Measurements from ENCODE around the gene URAD.

URAD gene

GRCh38 chr13:27975564-27976361, 12.7 kb downstream of the URAD start:
- Histone ChIP-seq H4K20me1 (ENCODE audit: control insufficient read depth, insufficient read depth, low read depth, low read length) (no peaks in the 10 kb centered on the region), H3K9me2 (replicated peaks; ENCODE audit: control insufficient read depth, low read length) (no peaks in the 10 kb centered on the region), H3K79me2 (ENCODE audit: control insufficient read depth, low read length) (no peaks in the 10 kb centered on the region), H3K27me3 (ENCODE audit: control insufficient read depth, low read length) (peaks cover 45% of the 10 kb centered on the region), H3K27ac (ENCODE audit: low read depth, low read length) (no peak overlapping the region), H3K4me2 (ENCODE audit: low read length) (no peak overlapping the region), H3K36me3 (ENCODE audit: control insufficient read depth, low read length) (no peaks in the 10 kb centered on the region), H3K4me3 (ENCODE audit: low read length) (no peak overlapping the region), H3K9me3 (ENCODE audit: control insufficient read depth, insufficient read depth, low read length) (no peaks in the 10 kb centered on the region), H3K4me1 (ENCODE audit: control insufficient read depth, low read length) (no peaks in the 10 kb centered on the region), H3F3A (ENCODE audit: control insufficient read depth, insufficient read depth) (no peaks in the 10 kb centered on the region)
- TF ChIP-seq EZH2phosphoT487 (IDR thresholded peaks at IDR 0.05; ENCODE audit: borderline replicate concordance, low read length): no peak
- no peak for TF ChIP-seq CTCF (IDR thresholded peaks at IDR 0.05; ENCODE audit: low read depth, low read length, poor library complexity, severe bottlenecking)

GRCh38 chr13:27973961-27974662, 14.4 kb downstream of the URAD start:
- TF ChIP-seq EZH2phosphoT487 (IDR thresholded peaks at IDR 0.05; ENCODE audit: borderline replicate concordance, low read length): no peak
- TF ChIP-seq CTCF (IDR thresholded peaks at IDR 0.05; ENCODE audit: low read depth, low read length, poor library complexity, severe bottlenecking): no peak

GRCh38 chr13:27973291-27973690, 15.2 kb downstream of the URAD start:
- Histone ChIP-seq H3K4me1 (ENCODE audit: control insufficient read depth, low read length) (no peaks in the 10 kb centered on the region), H3K36me3 (ENCODE audit: control insufficient read depth, low read length) (no peaks in the 10 kb centered on the region), H4K20me1 (ENCODE audit: control insufficient read depth, insufficient read depth, low read depth, low read length) (no peaks in the 10 kb centered on the region), H3K9me2 (replicated peaks; ENCODE audit: control insufficient read depth, low read length) (no peaks in the 10 kb centered on the region), H3K27ac (ENCODE audit: low read depth, low read length) (no peak overlapping the region), H3F3A (ENCODE audit: control insufficient read depth, insufficient read depth) (no peaks in the 10 kb centered on the region), H3K4me2 (ENCODE audit: low read length) (no peak overlapping the region), H3K79me2 (ENCODE audit: control insufficient read depth, low read length) (no peaks in the 10 kb centered on the region), H3K9me3 (ENCODE audit: control insufficient read depth, insufficient read depth, low read length) (no peaks in the 10 kb centered on the region), H3K27me3 (ENCODE audit: control insufficient read depth, low read length) (peaks cover 25% of the 10 kb centered on the region), H3K4me3 (ENCODE audit: low read length) (no peak overlapping the region)
- TF ChIP-seq CTCF (IDR thresholded peaks at IDR 0.05; ENCODE audit: low read depth, low read length, poor library complexity, severe bottlenecking): no peak
- no peak for TF ChIP-seq EZH2phosphoT487 (IDR thresholded peaks at IDR 0.05; ENCODE audit: borderline replicate concordance, low read length)

More at GRCh38 chr13:27973961-27974662, 14.4 kb downstream of the URAD start:
- no peak overlapping the region for H3K4me3 ChIP-seq (ENCODE audit: low read length)
- no peaks in the 10 kb centered on the region for H3K4me1 ChIP-seq (ENCODE audit: control insufficient read depth, low read length)
- H3K9me2 ChIP-seq (replicated peaks; ENCODE audit: control insufficient read depth, low read length): no peaks in the 10 kb centered on the region
- no peaks in the 10 kb centered on the region for H3K36me3 ChIP-seq (ENCODE audit: control insufficient read depth, low read length)
- no peak overlapping the region for H3K4me2 ChIP-seq (ENCODE audit: low read length)
- H3K79me2 ChIP-seq (ENCODE audit: control insufficient read depth, low read length): no peaks in the 10 kb centered on the region
- H4K20me1 ChIP-seq (ENCODE audit: control insufficient read depth, insufficient read depth, low read depth, low read length): no peaks in the 10 kb centered on the region
- H3K27ac ChIP-seq (ENCODE audit: low read depth, low read length): no peak overlapping the region
- H3K27me3 ChIP-seq (ENCODE audit: control insufficient read depth, low read length): peaks cover 29% of the 10 kb centered on the region
- H3K9me3 ChIP-seq (ENCODE audit: control insufficient read depth, insufficient read depth, low read length): no peaks in the 10 kb centered on the region
- no peaks in the 10 kb centered on the region for H3F3A ChIP-seq (ENCODE audit: control insufficient read depth, insufficient read depth)
